Stimulated activated CD8-positive, alpha-beta memory T cell treated with anti-CD3 and anti-CD28 coated beads, Interleukin-12 subunit alpha, Interleukin-12 subunit beta, amount 100 ng/mL, for 24 hours (primary cell): Measurements from ENCODE around the gene H2BW1.
"Not testable (repeated sequence)": the region's sequence is repeated elsewhere in the genome, so short reads cannot be mapped to it uniquely, and the experiment has no call there.

Source experiments
- DNase-seq: peaks from one replicate; pipeline ENCODE4 v3.0.0-alpha.2; 2020; ENCODE audit errors: extremely low read depth

The H2BW1 gene

GRCh38 chrX:104013606-104014005 lies at the start of gene H2BW1:
Gene H2BW1, minus strand, starts transcription at chrX:104013708. Its CDS starts 132 bp downstream, at chrX:104013576.
- DNase-seq: no peak

GRCh38 chrX:104062636-104063035 lies 49.1 kb upstream of the H2BW1 start:
- DNase-seq: not testable (repeated sequence)

GRCh38 chrX:104054956-104055355 lies 41.4 kb upstream of the H2BW1 start:
- not testable (repeated sequence) for DNase-seq

- DNase-seq: no peak
Measured at GRCh38 chrX:104047171-104047570, 33.7 kb upstream of the H2BW1 start.

GRCh38 chrX:104045642-104046041 lies 32.1 kb upstream of the H2BW1 start:
- DNase-seq: no peak

- DNase-seq: no peak
Measured at GRCh38 chrX:104041003-104041402, 27.5 kb upstream of the H2BW1 start.

- no peak for DNase-seq
Measured at GRCh38 chrX:104039689-104040505, 26.4 kb upstream of the H2BW1 start, which contains the start of gene H2BW2. Gene H2BW2, plus strand, starts transcription at chrX:104039956. Its CDS starts 39 bp downstream, at chrX:104039995.

GRCh38 chrX:104018126-104018525 lies 4.6 kb upstream of the H2BW1 start:
- no peak for DNase-seq

- not testable (repeated sequence) for DNase-seq
Measured at GRCh38 chrX:104015576-104015975, 2.1 kb upstream of the H2BW1 start.

GRCh38 chrX:104013158-104013557 lies 350 bp downstream of the H2BW1 start:
- DNase-seq: no peak

GRCh38 chrX:104008831-104009230 lies 4.7 kb downstream of the H2BW1 start:
- no peak for DNase-seq

- DNase-seq: no peak
Measured at GRCh38 chrX:103999234-103999633, 14.3 kb downstream of the H2BW1 start.

GRCh38 chrX:103983508-103983907 lies 30.0 kb downstream of the H2BW1 start:
- not testable (repeated sequence) for DNase-seq

- DNase-seq: not testable (repeated sequence)
Measured at GRCh38 chrX:103962411-103963278, 50.9 kb downstream of the H2BW1 start, which contains the start of gene TMSB15B. Gene TMSB15B, plus strand, starts transcription at chrX:103962627.
